NCI-H1105 treated with DMSO at 0.1 percent for 48 hours (cell line): ENCODE results near the gene DCAF7.

Experiments used
- DNase-seq: peaks from one replicate; lab custom pipeline; 2025; lab: John Stamatoyannopoulos, UW

DCAF7 gene

GRCh38 chr17:63588797-63589196 is 38.5 kb downstream of the DCAF7 start:
- DNase-seq = no peak

GRCh38 chr17:63589646-63590045 is 39.4 kb downstream of the DCAF7 start:
- no peak for DNase-seq

- no peak for DNase-seq
These were observed 42.5 kb downstream of the DCAF7 start for GRCh38 chr17:63592797-63593196.

GRCh38 chr17:63595132-63595531 is 44.9 kb downstream of the DCAF7 start:
- no peak for DNase-seq

GRCh38 chr17:63596856-63597586 is 46.7 kb downstream of the DCAF7 start:
- DNase-seq = no peak

GRCh38 chr17:63598281-63598680 is 48.0 kb downstream of the DCAF7 start:
- DNase-seq = no peak

GRCh38 chr17:63600569-63601438 is 50.5 kb downstream of the DCAF7 start, which contains the start of gene TACO1:
TSS of gene TACO1 (plus strand) at chr17:63600895. CDS start at chr17:63601084, 189 bp downstream.
- DNase-seq = peak; percentile 62

- DNase-seq = no peak
These were observed 51.4 kb downstream of the DCAF7 start for GRCh38 chr17:63601439-63602371.

- no peak for DNase-seq
These were observed 59.7 kb downstream of the DCAF7 start for GRCh38 chr17:63609816-63610573.

- no peak for DNase-seq
These were observed 60.6 kb downstream of the DCAF7 start for GRCh38 chr17:63610854-63611253.

GRCh38 chr17:63611354-63611753 is 61.1 kb downstream of the DCAF7 start:
- DNase-seq = no peak

GRCh38 chr17:63613663-63614062 is 63.4 kb downstream of the DCAF7 start:
- no peak for DNase-seq

GRCh38 chr17:63621229-63621683 is 71.0 kb downstream of the DCAF7 start:
- no peak for DNase-seq

- peak; percentile 99 for DNase-seq
These were observed 71.7 kb downstream of the DCAF7 start, which contains the start of gene MAP3K3 for GRCh38 chr17:63621684-63622573. TSS of gene MAP3K3 (plus strand) at chr17:63622417. CDS start at chr17:63622760, 343 bp downstream.

- DNase-seq = peak; percentile 4
These were observed 72.5 kb downstream of the DCAF7 start for GRCh38 chr17:63622574-63623390.

- DNase-seq = no peak
These were observed 73.7 kb downstream of the DCAF7 start for GRCh38 chr17:63623786-63624530.

- DNase-seq = no peak
These were observed 74.2 kb downstream of the DCAF7 start for GRCh38 chr17:63624531-63624880.

- DNase-seq = no peak
These were observed 76.4 kb downstream of the DCAF7 start for GRCh38 chr17:63626551-63627180.
